SK-N-SH (cell line): ENCODE results near the gene ANO3. TPM values are rescaled to one million over a fixed set of nuclear protein-coding genes. Genes with fewer than 3 reads are reported as not detected.

Experiments used
- CTCF ChIA-PET: fragments of 300-600, 350-600 bp; formaldehyde crosslinking; extraction: SDS; loops from one replicate; lab custom pipeline; 2021; lab: Yijun Ruan, JAX
- POLR2A ChIA-PET: fragments of 350-600 bp; sonication (Branson Sonifier 250); formaldehyde crosslinking; extraction: SDS; loops from one replicate; lab custom pipeline; 2020; ENCODE audit warnings: antibody characterized with exemption, inconsistent platforms; lab: Yijun Ruan, JAX
- DNase-seq: peaks from one replicate; pipeline ENCODE4 v3.0.0; 2012
- H2AFZ ChIP-seq: fragments of 200-600 bp; sonication (generic); 2 replicates; pipeline ENCODE4 v1.8.1; 2016; ENCODE audit warnings: antibody characterized with exemption, mild to moderate bottlenecking, low read depth
- H3F3A ChIP-seq: fragments of 200-600 bp; sonication (generic); replicated peaks from 2 replicates; pipeline ENCODE3; 2016; ENCODE audit warnings: antibody characterized with exemption, mild to moderate bottlenecking; ENCODE audit not compliant: insufficient read depth
- H3K27ac ChIP-seq, 2 experiments: fragments of 200-500 bp in 1 of 2; fragments of 200-600 bp in 1 of 2; sonication (Bioruptor generic) in 1 of 2; sonication (generic), shearing (Covaris generic) in 1 of 2; 2 replicates each; pipeline versions ENCODE4 v1.5.1 to v1.6.1; 2014 to 2016; ENCODE audit warnings: low read depth in 2 of 2, inconsistent platforms in 1 of 2, low read length in 1 of 2, mild to moderate bottlenecking in 1 of 2, mixed read lengths in 1 of 2
- H3K27me3 ChIP-seq: fragments of 200-600 bp; sonication (generic), shearing (Covaris generic); 2 replicates; pipeline ENCODE4 v1.6.1; 2016; ENCODE audit warnings: mixed run types; ENCODE audit not compliant: insufficient read depth
- H3K36me3 ChIP-seq, 2 experiments: fragments of 200-500 bp in 1 of 2; fragments of 200-600 bp in 1 of 2; sonication (Bioruptor generic) in 1 of 2; sonication (generic) in 1 of 2; replicated peaks in 1 of 2; 2 replicates each; pipeline versions ENCODE3 to v1.5.1; 2014 to 2016; ENCODE audit warnings: low read length in 1 of 2, mild to moderate bottlenecking in 1 of 2; ENCODE audit not compliant: insufficient read depth in 2 of 2, control insufficient read depth in 1 of 2
- H3K4me1 ChIP-seq, 2 experiments: fragments of 200-500 bp in 1 of 2; fragments of 200-600 bp in 1 of 2; sonication (Bioruptor generic) in 1 of 2; sonication (generic), shearing (Covaris generic) in 1 of 2; 2 replicates each; pipeline versions ENCODE4 v1.5.1 to v1.6.1; 2014 to 2016; ENCODE audit warnings: low read depth in 1 of 2, low read length in 1 of 2, mixed run types in 1 of 2; ENCODE audit not compliant: insufficient read depth in 2 of 2, control insufficient read depth in 1 of 2
- H3K4me2 ChIP-seq: fragments of 200-600 bp; sonication (generic), shearing (Covaris generic); 2 replicates; pipeline ENCODE4 v1.6.1; 2017; ENCODE audit warnings: mixed run types
- H3K4me3 ChIP-seq, 2 experiments: fragments of 200-500 bp in 1 of 2; fragments of 200-600 bp in 1 of 2; sonication (Bioruptor generic) in 1 of 2; sonication (generic), shearing (Covaris generic) in 1 of 2; 2 replicates each; pipeline versions ENCODE4 v1.5.1 to v1.8.1; 2014 to 2016; ENCODE audit warnings: low read depth in 2 of 2, inconsistent platforms in 1 of 2, low read length in 1 of 2, mild to moderate bottlenecking in 1 of 2, mixed read lengths in 1 of 2, moderate library complexity in 1 of 2
- H3K79me2 ChIP-seq: fragments of 200-600 bp; sonication (generic); 2 replicates; pipeline ENCODE4 v1.8.1; 2017; ENCODE audit warnings: mild to moderate bottlenecking; ENCODE audit not compliant: insufficient read depth
- H3K9ac ChIP-seq: fragments of 200-600 bp; sonication (generic); 2 replicates; pipeline ENCODE4 v1.6.1; 2017; ENCODE audit warnings: mixed run types
- H3K9me2 ChIP-seq: fragments of 200-600 bp; sonication (generic); 2 replicates; pipeline ENCODE4 v1.6.1; 2017; ENCODE audit warnings: mixed run types
- H3K9me3 ChIP-seq: fragments of 200-600 bp; sonication (generic); 2 replicates; pipeline ENCODE4 v1.6.1; 2017; ENCODE audit warnings: mixed run types, mild to moderate bottlenecking, moderate library complexity
- H4K20me1 ChIP-seq: fragments of 200-600 bp; sonication (generic); 2 replicates; pipeline ENCODE4 v1.6.1; 2017; ENCODE audit warnings: mild to moderate bottlenecking, mixed run types; ENCODE audit not compliant: insufficient read depth
- CTCF ChIP-seq: fragments of 200-600 bp; sonication (generic); IDR thresholded peaks from 2 replicates; pipeline ENCODE4 v1.6.1; 2017; ENCODE audit warnings: antibody characterized with exemption, mild to moderate bottlenecking, moderate library complexity
- EZH2phosphoT487 ChIP-seq: fragments of 200-600 bp; sonication (generic); IDR thresholded peaks from 2 replicates; pipeline ENCODE4 v1.6.1; 2017; ENCODE audit warnings: low read depth, mixed run types, mild to moderate bottlenecking, antibody characterized with exemption, moderate library complexity, borderline replicate concordance
- FOSL2 ChIP-seq: IDR thresholded peaks from 2 replicates; pipeline ENCODE4 v1.4.0; 2012; ENCODE audit warnings: low read depth, mild to moderate bottlenecking, moderate library complexity, borderline replicate concordance
- FOXM1 ChIP-seq: IDR thresholded peaks from 2 replicates; pipeline ENCODE4 v1.4.0; 2012; ENCODE audit warnings: low read depth, mild to moderate bottlenecking
- GABPA ChIP-seq: IDR thresholded peaks from 2 replicates; pipeline ENCODE4 v1.4.0; 2012; ENCODE audit warnings: low read depth, mild to moderate bottlenecking
- GATA2 ChIP-seq: sonication (generic); formaldehyde crosslinking; IDR thresholded peaks from 2 replicates; pipeline ENCODE4 v1.5.0; 2020; ENCODE audit warnings: mild to moderate bottlenecking, missing genetic modification reagents
- JUND ChIP-seq: IDR thresholded peaks from 2 replicates; pipeline ENCODE4 v1.4.0; 2012
- MEF2A ChIP-seq: IDR thresholded peaks from 2 replicates; pipeline ENCODE4 v1.4.0; 2012; ENCODE audit warnings: low read depth, borderline replicate concordance
- RAD21 ChIP-seq: IDR thresholded peaks from 2 replicates; pipeline ENCODE4 v1.6.1; 2012; ENCODE audit warnings: mild to moderate bottlenecking, low read length
- RXRA ChIP-seq: IDR thresholded peaks from 2 replicates; pipeline ENCODE4 v1.4.0; 2012; ENCODE audit warnings: low read depth, mild to moderate bottlenecking, borderline replicate concordance
- SIN3A ChIP-seq: IDR thresholded peaks from 2 replicates; pipeline ENCODE4 v1.6.1; 2012; ENCODE audit warnings: low read depth, mild to moderate bottlenecking, low read length, moderate library complexity, borderline replicate concordance
- TAF1 ChIP-seq: IDR thresholded peaks from 2 replicates; pipeline ENCODE4 v1.6.1; 2012; ENCODE audit warnings: low read depth, mild to moderate bottlenecking, low read length, moderate library complexity, borderline replicate concordance
- TCF12 ChIP-seq: IDR thresholded peaks from 2 replicates; pipeline ENCODE4 v1.4.0; 2012
- TEAD4 ChIP-seq: IDR thresholded peaks from 2 replicates; pipeline ENCODE4 v1.4.0; 2012; ENCODE audit warnings: mild to moderate bottlenecking, borderline replicate concordance; ENCODE audit not compliant: insufficient read depth
- USF2 ChIP-seq: fragments of 150-350 bp; IDR thresholded peaks from 2 replicates; pipeline ENCODE4 v1.6.1; 2017; ENCODE audit warnings: antibody characterized with exemption, low read length, low read depth, borderline replicate concordance
- YY1 ChIP-seq: IDR thresholded peaks from 2 replicates; pipeline ENCODE4 v1.4.0; 2012; ENCODE audit warnings: low read depth, mild to moderate bottlenecking
- WGBS: methylation state at CpG from one replicate; pipeline ENCODE4 v1.1.6; 2017; ENCODE audit warnings: low lambda C conversion rate; 5-methylcytosine and 5-hydroxymethylcytosine counted together
- polyA plus RNA-seq, 3 experiments: library from polyadenylated mRNA; depleted of rRNA; stranded (reverse); fragments of >200 nt; gene quantifications; 2 replicates each; pipeline ENCODE4 v1.2.3, GENCODE V29; 2012
- TF ChIP-seq, protein P1 (sequence below): fragments of 150-350 bp; IDR thresholded peaks from 2 replicates; pipeline ENCODE4 v1.6.1; 2016; ENCODE audit warnings: mild to moderate bottlenecking, low read depth, low read length

ANO3 gene
- polyA plus RNA-seq, 1 of the 3 experiments (the other 2 are of a cell fraction): 0.13 TPM

DNA sequence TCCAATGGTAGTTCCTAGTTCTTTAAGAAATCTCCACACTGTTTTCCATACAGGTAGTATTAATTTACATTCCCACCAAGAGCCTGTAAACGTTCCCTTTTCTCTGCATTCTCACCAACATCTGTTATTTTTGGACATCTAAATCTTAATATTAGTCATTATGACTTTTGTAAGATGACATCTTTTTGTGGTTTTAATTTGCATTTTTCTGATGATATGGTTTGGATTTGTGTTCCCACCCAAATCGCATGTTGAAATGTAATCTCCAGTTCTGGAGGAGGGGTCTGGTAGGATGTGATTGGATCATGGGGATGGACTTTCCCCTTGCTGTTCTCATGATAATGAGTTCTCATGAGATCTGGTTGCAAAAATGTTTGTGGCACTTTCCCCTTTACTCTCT, 151.2 kb downstream of the ANO3 start (continued):
- TF ChIP-seq EZH2phosphoT487 (no peak), MEF2A (no peak), USF2 (no peak), JUND (no peak), GATA2 (CRISPR knock-in tag) (no peak), YY1 (no peak), TCF12 (no peak), TEAD4 (no peak), SIN3A (no peak), GABPA (no peak)
- TF ChIP-seq, all 33 proteins: peak for 0

DNA sequence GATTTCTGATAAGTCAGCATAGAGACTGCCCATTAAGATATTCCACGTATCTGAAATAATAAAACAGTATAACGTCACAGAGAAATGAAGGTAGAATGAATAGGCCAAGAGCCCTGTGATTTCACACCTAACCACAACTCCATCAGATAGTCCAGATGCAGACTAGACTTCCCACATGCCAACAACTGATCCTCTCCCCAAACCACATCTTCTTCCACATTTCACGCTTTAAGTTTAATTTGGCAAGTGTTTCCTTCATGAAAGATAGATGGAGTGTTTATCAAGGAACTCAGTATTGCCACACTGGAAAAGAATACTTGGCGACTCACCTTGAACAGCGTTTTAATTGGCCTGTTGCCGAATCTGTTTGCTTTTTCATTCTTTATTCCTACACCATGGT, 158.6 kb downstream of the ANO3 start:
- Histone ChIP-seq H3K4me3 (no peak overlapping the region), H3K79me2 (no peaks in the 10 kb centered on the region), H3K27me3 (no peaks in the 10 kb centered on the region), H3K9me3 (no peaks in the 10 kb centered on the region), H2AFZ (no peak overlapping the region), H3K9me2 (no peaks in the 10 kb centered on the region), H3K9ac (no peak overlapping the region), H3K4me1 (no peaks in the 10 kb centered on the region), H4K20me1 (no peaks in the 10 kb centered on the region), H3K27ac (no peak overlapping the region), H3K4me2 (no peak overlapping the region), H3F3A (no peaks in the 10 kb centered on the region), H3K36me3 (no peaks in the 10 kb centered on the region)
- POLR2A ChIA-PET: no interaction called here
- CTCF ChIA-PET: interaction anchor here (0.6 kb wide), 1 partner anchor 12 kb away, joined by 3 read pairs; no protein-coding TSS in a partner anchor
- TF ChIP-seq FOXM1: no peak
- DNase-seq: no peak
- WGBS: 63% methylated on average over 6 of the region's 6 CpGs

GRCh38 chr11:26493616-26494015, 161.7 kb downstream of the ANO3 start:
- ChIA-PET POLR2A (no interaction called here), CTCF (no interaction called here)
- Histone ChIP-seq H2AFZ (no peak overlapping the region), H3F3A (no peaks in the 10 kb centered on the region), H3K36me3 (no peaks in the 10 kb centered on the region), H3K4me3 (no peak overlapping the region), H3K27me3 (no peaks in the 10 kb centered on the region), H3K9me3 (no peaks in the 10 kb centered on the region), H3K9me2 (no peaks in the 10 kb centered on the region), H3K9ac (no peak overlapping the region), H3K79me2 (no peaks in the 10 kb centered on the region), H3K4me2 (no peak overlapping the region), H4K20me1 (no peaks in the 10 kb centered on the region), H3K4me1 (no peaks in the 10 kb centered on the region), H3K27ac (no peak overlapping the region)
- TF ChIP-seq RAD21 (no peak), TAF1 (no peak), CTCF (no peak), FOSL2 (no peak), JUND (no peak), FOXM1 (no peak), RXRA (no peak), YY1 (no peak), TCF12 (no peak)
- TF ChIP-seq, protein P1, sequence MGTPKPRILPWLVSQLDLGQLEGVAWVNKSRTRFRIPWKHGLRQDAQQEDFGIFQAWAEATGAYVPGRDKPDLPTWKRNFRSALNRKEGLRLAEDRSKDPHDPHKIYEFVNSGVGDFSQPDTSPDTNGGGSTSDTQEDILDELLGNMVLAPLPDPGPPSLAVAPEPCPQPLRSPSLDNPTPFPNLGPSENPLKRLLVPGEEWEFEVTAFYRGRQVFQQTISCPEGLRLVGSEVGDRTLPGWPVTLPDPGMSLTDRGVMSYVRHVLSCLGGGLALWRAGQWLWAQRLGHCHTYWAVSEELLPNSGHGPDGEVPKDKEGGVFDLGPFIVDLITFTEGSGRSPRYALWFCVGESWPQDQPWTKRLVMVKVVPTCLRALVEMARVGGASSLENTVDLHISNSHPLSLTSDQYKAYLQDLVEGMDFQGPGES: no peak
- 57% methylated on average over 1 of the region's 1 CpG for WGBS
- DNase-seq: no peak
